GM23338 (cell line): Measurements from ENCODE around the gene BUB1B. TPM values are rescaled to one million over a fixed set of nuclear protein-coding genes. Genes with fewer than 3 reads are reported as not detected.

Experiments
- ATAC-seq: fragments of 200-7000 bp; cut with Tn5 transposase; 3 replicates; pipeline ENCODE4 v1.9.1; 2020
- DNase-seq: peaks from one replicate; pipeline ENCODE4 v3.0.0-alpha.2; 2015; ENCODE audit warnings: low spot score
- H2AFZ ChIP-seq: fragments of 200-600 bp; sonication (generic); 2 replicates; pipeline ENCODE4 v1.8.0; 2016; ENCODE audit warnings: antibody characterized with exemption, mild to moderate bottlenecking, moderate library complexity
- H3F3A ChIP-seq: fragments of 200-600 bp; sonication (generic); replicated peaks from 2 replicates; pipeline ENCODE4 v1.8.0; 2017; ENCODE audit warnings: antibody characterized with exemption, mixed run types, low read depth
- H3K27ac ChIP-seq: fragments of 200-600 bp; sonication (generic); 2 replicates; pipeline ENCODE4 v1.6.1; 2016; ENCODE audit warnings: low read depth
- H3K27me3 ChIP-seq: fragments of 200-600 bp; sonication (generic); 2 replicates; pipeline ENCODE4 v1.8.0; 2016; ENCODE audit warnings: mild to moderate bottlenecking, mixed run types, moderate library complexity; ENCODE audit not compliant: insufficient read depth
- H3K36me3 ChIP-seq: fragments of 200-600 bp; sonication (generic); 2 replicates; pipeline ENCODE4 v1.8.0; 2016; ENCODE audit warnings: mild to moderate bottlenecking; ENCODE audit not compliant: insufficient read depth
- H3K4me1 ChIP-seq: fragments of 200-600 bp; sonication (generic); 2 replicates; pipeline ENCODE4 v1.8.0; 2016; ENCODE audit warnings: mild to moderate bottlenecking, moderate library complexity; ENCODE audit not compliant: insufficient read depth
- H3K4me2 ChIP-seq: fragments of 200-600 bp; sonication (generic); 2 replicates; pipeline ENCODE4 v1.7.1; 2017; ENCODE audit warnings: mixed run types
- H3K4me3 ChIP-seq: fragments of 200-600 bp; sonication (generic); 2 replicates; pipeline ENCODE4 v1.6.1; 2016; ENCODE audit warnings: mixed run types
- H3K79me2 ChIP-seq: fragments of 200-600 bp; sonication (generic); replicated peaks from 2 replicates; pipeline ENCODE4 v1.8.0; 2017; ENCODE audit warnings: mild to moderate bottlenecking; ENCODE audit not compliant: insufficient read depth
- H3K9me2 ChIP-seq: fragments of 200-600 bp; sonication (generic); 2 replicates; pipeline ENCODE4 v1.8.0; 2017; ENCODE audit not compliant: insufficient read depth
- H4K20me1 ChIP-seq: fragments of 200-600 bp; sonication (generic); replicated peaks from 2 replicates; pipeline ENCODE4 v1.8.0; 2017; ENCODE audit warnings: mild to moderate bottlenecking; ENCODE audit not compliant: insufficient read depth
- H3K27ac Mint-ChIP-seq: 2 replicates; pipeline ENCODE4 v1.8.0; 2020; ENCODE audit warnings: inconsistent platforms, mild to moderate bottlenecking, moderate library complexity, mixed read lengths
- H3K27me3 Mint-ChIP-seq: 3 replicates; pipeline ENCODE4 v1.8.0; 2022; ENCODE audit warnings: low read depth, mild to moderate bottlenecking, moderate library complexity, mixed read lengths, inconsistent platforms; ENCODE audit not compliant: insufficient read depth, poor library complexity
- H3K36me3 Mint-ChIP-seq: 3 replicates; pipeline ENCODE4 v1.8.0; 2021; ENCODE audit warnings: low read depth, mild to moderate bottlenecking, inconsistent platforms, moderate library complexity, mixed read lengths
- H3K4me1 Mint-ChIP-seq: 3 replicates; pipeline ENCODE4 v1.8.0; 2020; ENCODE audit warnings: mild to moderate bottlenecking, inconsistent platforms, mixed read lengths
- H3K4me3 Mint-ChIP-seq: 3 replicates; pipeline ENCODE4 v1.8.0; 2021; ENCODE audit warnings: moderate library complexity, mild to moderate bottlenecking, inconsistent platforms, mixed read lengths
- H3K9me3 Mint-ChIP-seq: 3 replicates; pipeline ENCODE4 v1.8.0; 2020; ENCODE audit warnings: moderate library complexity, mild to moderate bottlenecking, inconsistent platforms, mixed read lengths
- CREB1 ChIP-seq: fragments of 250-450 bp; sonication (Bioruptor Pico); IDR thresholded peaks from 2 replicates; pipeline ENCODE4 v1.5.0; 2020; ENCODE audit warnings: low read depth, mild to moderate bottlenecking, moderate library complexity
- CTCF ChIP-seq, 2 experiments: fragments of 200-600 bp in 1 of 2; sonication (generic) in 1 of 2; conservative IDR thresholded peaks; 2 replicates each; pipeline versions ENCODE4 v1.5.1 to v1.6.1; 2016 to 2017; ENCODE audit warnings: antibody characterized with exemption in 2 of 2, low read depth in 2 of 2, mild to moderate bottlenecking in 2 of 2, moderate library complexity in 1 of 2
- EZH2 ChIP-seq: fragments of 200-600 bp; sonication (generic); IDR thresholded peaks from one replicate; pipeline ENCODE4 v1.8.0; 2017; ENCODE audit warnings: antibody characterized with exemption, mild to moderate bottlenecking, low read depth; ENCODE audit not compliant: unreplicated experiment
- JUNB ChIP-seq: IDR thresholded peaks from one replicate; pipeline ENCODE4 v1.6.1; 2016; ENCODE audit warnings: antibody characterized with exemption; ENCODE audit not compliant: unreplicated experiment
- NANOG ChIP-seq: IDR thresholded peaks from 2 replicates; pipeline ENCODE4 v1.6.1; 2016; ENCODE audit warnings: antibody characterized with exemption, borderline replicate concordance
- POLR2AphosphoS5 ChIP-seq: IDR thresholded peaks from 2 replicates; pipeline ENCODE4 v1.6.1; 2016; ENCODE audit warnings: antibody characterized with exemption, low read depth
- STAT1 ChIP-seq: IDR thresholded peaks from one replicate; pipeline ENCODE4 v1.6.1; 2016; ENCODE audit warnings: antibody characterized with exemption; ENCODE audit not compliant: unreplicated experiment
- ZNF114 ChIP-seq: fragments of 250-450 bp; sonication (Bioruptor Pico); IDR thresholded peaks from 2 replicates; pipeline ENCODE4 v1.5.0; 2020; ENCODE audit warnings: mild to moderate bottlenecking, moderate library complexity
- ZNF331 ChIP-seq: fragments of 250-450 bp; sonication (Bioruptor Pico); IDR thresholded peaks from 2 replicates; pipeline ENCODE4 v1.5.0; 2020; ENCODE audit warnings: low read depth, mild to moderate bottlenecking, moderate library complexity
- polyA plus RNA-seq: library from polyadenylated mRNA; unstranded; fragments of >200 nt; fragmentation: Nextera tagmentation; extraction: Ambion mirVana; gene quantifications from 2 replicates; pipeline ENCODE4 v1.2.1, GENCODE V29; 2016
- total RNA-seq: library from RNA; depleted of rRNA; stranded (reverse); fragments of >200 nt; shearing (Covaris generic); gene quantifications from 2 replicates; pipeline ENCODE4 v1.2.3, GENCODE V29; 2014
- TF ChIP-seq, protein P1 (sequence below): IDR thresholded peaks from one replicate; pipeline ENCODE4 v1.6.1; 2018; ENCODE audit warnings: antibody characterized with exemption; ENCODE audit not compliant: unreplicated experiment
- TF ChIP-seq, protein P2 (sequence below): IDR thresholded peaks from 2 replicates; pipeline ENCODE4 v1.6.1; 2016; ENCODE audit warnings: antibody characterized with exemption

Gene BUB1B
- total and polyA plus RNA-seq, 2 experiments from 2014 or later, result 77.7 to 160 TPM

- no peak for DNase-seq
- H4K20me1 ChIP-seq, result peaks cover 58% of the 10 kb centered on the region
- H3K27me3 ChIP-seq, result no peaks in the 10 kb centered on the region
- H3K27ac Mint-ChIP-seq, result no peak overlapping the region
- 0 out of 2 replicates have a peak, but pooled peaks cover 5% of the 10 kb centered on the region for H3F3A ChIP-seq
- H3K4me1 Mint-ChIP-seq, result no peaks in the 10 kb centered on the region
- no peak for TF ChIP-seq CTCF (conservative IDR thresholded peaks at IDR 0.05; ENCODE audit: low read depth in 2 of 2)
- TF ChIP-seq, protein P1, sequence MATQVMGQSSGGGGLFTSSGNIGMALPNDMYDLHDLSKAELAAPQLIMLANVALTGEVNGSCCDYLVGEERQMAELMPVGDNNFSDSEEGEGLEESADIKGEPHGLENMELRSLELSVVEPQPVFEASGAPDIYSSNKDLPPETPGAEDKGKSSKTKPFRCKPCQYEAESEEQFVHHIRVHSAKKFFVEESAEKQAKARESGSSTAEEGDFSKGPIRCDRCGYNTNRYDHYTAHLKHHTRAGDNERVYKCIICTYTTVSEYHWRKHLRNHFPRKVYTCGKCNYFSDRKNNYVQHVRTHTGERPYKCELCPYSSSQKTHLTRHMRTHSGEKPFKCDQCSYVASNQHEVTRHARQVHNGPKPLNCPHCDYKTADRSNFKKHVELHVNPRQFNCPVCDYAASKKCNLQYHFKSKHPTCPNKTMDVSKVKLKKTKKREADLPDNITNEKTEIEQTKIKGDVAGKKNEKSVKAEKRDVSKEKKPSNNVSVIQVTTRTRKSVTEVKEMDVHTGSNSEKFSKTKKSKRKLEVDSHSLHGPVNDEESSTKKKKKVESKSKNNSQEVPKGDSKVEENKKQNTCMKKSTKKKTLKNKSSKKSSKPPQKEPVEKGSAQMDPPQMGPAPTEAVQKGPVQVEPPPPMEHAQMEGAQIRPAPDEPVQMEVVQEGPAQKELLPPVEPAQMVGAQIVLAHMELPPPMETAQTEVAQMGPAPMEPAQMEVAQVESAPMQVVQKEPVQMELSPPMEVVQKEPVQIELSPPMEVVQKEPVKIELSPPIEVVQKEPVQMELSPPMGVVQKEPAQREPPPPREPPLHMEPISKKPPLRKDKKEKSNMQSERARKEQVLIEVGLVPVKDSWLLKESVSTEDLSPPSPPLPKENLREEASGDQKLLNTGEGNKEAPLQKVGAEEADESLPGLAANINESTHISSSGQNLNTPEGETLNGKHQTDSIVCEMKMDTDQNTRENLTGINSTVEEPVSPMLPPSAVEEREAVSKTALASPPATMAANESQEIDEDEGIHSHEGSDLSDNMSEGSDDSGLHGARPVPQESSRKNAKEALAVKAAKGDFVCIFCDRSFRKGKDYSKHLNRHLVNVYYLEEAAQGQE, result no peak
- TF ChIP-seq POLR2AphosphoS5, result no peak
- no peak for TF ChIP-seq NANOG
- H3K9me2 ChIP-seq, result no peaks in the 10 kb centered on the region
- no peak overlapping the region for H2AFZ ChIP-seq
- H3K36me3 ChIP-seq, result peaks cover 74% of the 10 kb centered on the region
- peaks cover 69% of the 10 kb centered on the region for H3K79me2 ChIP-seq
- H3K4me2 ChIP-seq, result no peak overlapping the region
- H3K9me3 Mint-ChIP-seq, result no peaks in the 10 kb centered on the region
- no peak overlapping the region for H3K4me3 ChIP-seq
- H3K4me1 ChIP-seq, result no peaks in the 10 kb centered on the region
- H3K4me3 Mint-ChIP-seq, result no peak overlapping the region
- H3K27ac ChIP-seq, result no peak overlapping the region
- peaks cover 2% of the 10 kb centered on the region for H3K27me3 Mint-ChIP-seq
- H3K36me3 Mint-ChIP-seq, result peaks cover 87% of the 10 kb centered on the region
- ATAC-seq, result no peak
These were observed 32.1 kb downstream of the BUB1B start for GRCh38 chr15:40192942-40193341.

DNA sequence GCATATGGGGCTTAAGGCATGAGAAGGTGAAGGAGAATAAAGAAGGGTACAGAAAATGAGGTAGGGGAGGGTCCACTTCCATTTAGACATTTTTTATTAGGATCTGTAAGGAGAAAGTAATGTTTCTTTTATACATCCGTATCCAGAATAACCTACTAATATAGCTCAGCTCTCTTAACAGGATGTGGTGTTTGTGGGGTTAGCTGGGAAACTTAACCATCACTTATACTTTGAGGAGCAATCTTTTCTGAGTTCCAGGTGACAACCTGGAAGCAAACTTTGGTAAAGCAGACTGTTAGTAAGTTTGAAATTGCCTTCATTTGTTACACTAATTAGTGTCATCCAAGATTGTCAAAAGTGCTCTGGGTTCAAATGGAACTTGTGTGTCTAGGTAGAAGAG is 36.6 kb downstream of the BUB1B start:
- H3K27me3 ChIP-seq, result no peaks in the 10 kb centered on the region
- no peaks in the 10 kb centered on the region for H3K9me3 Mint-ChIP-seq
- H3F3A ChIP-seq, result 0 out of 2 replicates have a peak, but pooled peaks cover 5% of the 10 kb centered on the region
- H3K4me3 ChIP-seq, result no peak overlapping the region
- H3K27ac ChIP-seq, result no peak overlapping the region
- H3K79me2 ChIP-seq, result peaks cover 48% of the 10 kb centered on the region
- no peaks in the 10 kb centered on the region for H3K4me1 ChIP-seq
- H4K20me1 ChIP-seq, result peaks cover 40% of the 10 kb centered on the region
- no peaks in the 10 kb centered on the region for H3K9me2 ChIP-seq
- no peaks in the 10 kb centered on the region for H3K4me1 Mint-ChIP-seq
- peaks cover 87% of the 10 kb centered on the region for H3K36me3 Mint-ChIP-seq
- peaks cover 86% of the 10 kb centered on the region for H3K36me3 ChIP-seq
- H3K4me3 Mint-ChIP-seq, result no peak overlapping the region
- TF ChIP-seq NANOG (no peak), POLR2AphosphoS5 (no peak), CTCF (conservative IDR thresholded peaks at IDR 0.05; ENCODE audit: low read depth in 2 of 2) (no peak), ZNF331 (CRISPR knock-in tag) (no peak), ZNF114 (CRISPR knock-in tag) (no peak), CREB1 (CRISPR knock-in tag) (no peak), JUNB (no peak), EZH2 (no peak), STAT1 (no peak)
- TF ChIP-seq, protein P2, sequence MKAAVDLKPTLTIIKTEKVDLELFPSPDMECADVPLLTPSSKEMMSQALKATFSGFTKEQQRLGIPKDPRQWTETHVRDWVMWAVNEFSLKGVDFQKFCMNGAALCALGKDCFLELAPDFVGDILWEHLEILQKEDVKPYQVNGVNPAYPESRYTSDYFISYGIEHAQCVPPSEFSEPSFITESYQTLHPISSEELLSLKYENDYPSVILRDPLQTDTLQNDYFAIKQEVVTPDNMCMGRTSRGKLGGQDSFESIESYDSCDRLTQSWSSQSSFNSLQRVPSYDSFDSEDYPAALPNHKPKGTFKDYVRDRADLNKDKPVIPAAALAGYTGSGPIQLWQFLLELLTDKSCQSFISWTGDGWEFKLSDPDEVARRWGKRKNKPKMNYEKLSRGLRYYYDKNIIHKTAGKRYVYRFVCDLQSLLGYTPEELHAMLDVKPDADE, result no peak
- no peak overlapping the region for H2AFZ ChIP-seq
- no peaks in the 10 kb centered on the region for H3K27me3 Mint-ChIP-seq
- DNase-seq (no peak), ATAC-seq (no peak)
- H3K27ac Mint-ChIP-seq, result no peak overlapping the region
- H3K4me2 ChIP-seq, result no peak overlapping the region
